Non-pigmented ciliary epithelial cell (primary cell): Measurements from ENCODE around the gene TVP23A.
A peak's percentile ranks its signal among the peaks of the same experiment; 100 is the strongest.
"Not testable (repeated sequence)": the region's sequence is repeated elsewhere in the genome, so short reads cannot be mapped to it uniquely, and the experiment has no call there.

Experiments
- DNase-seq: peaks from one replicate; pipeline ENCODE4 v3.0.0-alpha.2; 2010; ENCODE audit warnings: low read depth

Gene TVP23A

GRCh38 chr16:10745841-10746240 lies 72.8 kb downstream of the TVP23A start:
- DNase-seq, result no peak

- no peak for DNase-seq
Measured at GRCh38 chr16:10744370-10745030, 74.1 kb downstream of the TVP23A start.

GRCh38 chr16:10743610-10744369 lies 74.8 kb downstream of the TVP23A start, which contains the start of gene NUBP1:
Gene NUBP1 (plus strand): TSS chr16:10743842. CDS start chr16:10743864, 22 bp downstream.
- peak; percentile 94 for DNase-seq

- no peak for DNase-seq
Measured at GRCh38 chr16:10743227-10743609, 75.4 kb downstream of the TVP23A start.

- DNase-seq, result no peak
Measured at GRCh38 chr16:10741844-10742243, 76.8 kb downstream of the TVP23A start.

GRCh38 chr16:10741249-10741648 lies 77.3 kb downstream of the TVP23A start:
- DNase-seq, result not testable (repeated sequence)

- no peak for DNase-seq
Measured at GRCh38 chr16:10740845-10741208, 77.8 kb downstream of the TVP23A start.

GRCh38 chr16:10740000-10740844 lies 78.4 kb downstream of the TVP23A start:
- DNase-seq, result no peak

- DNase-seq, result no peak
Measured at GRCh38 chr16:10738231-10739077, 80.1 kb downstream of the TVP23A start.

- DNase-seq, result no peak
Measured at GRCh38 chr16:10737068-10737625, 81.4 kb downstream of the TVP23A start.

GRCh38 chr16:10731790-10732189 lies 86.8 kb downstream of the TVP23A start:
- DNase-seq, result no peak

- no peak for DNase-seq
Measured at GRCh38 chr16:10729104-10730048, 89.2 kb downstream of the TVP23A start.

GRCh38 chr16:10728003-10728887 lies 90.3 kb downstream of the TVP23A start:
- DNase-seq, result no peak
